OCI-LY1 (cell line): ENCODE results near the gene DYNLRB1.

Experiments used
- EZH2 ChIP-seq: fragments of 200-600 bp; sonication (generic), shearing (Covaris generic); IDR thresholded peaks from 2 replicates; pipeline ENCODE4 v1.8.0; 2017; ENCODE audit warnings: borderline replicate concordance, mixed run types, mild to moderate bottlenecking, antibody characterized with exemption, low read length, moderate library complexity, mixed read lengths
- TF ChIP-seq, protein P1 (sequence below): fragments of 200-600 bp; sonication (generic), shearing (Covaris generic); IDR thresholded peaks from 2 replicates; pipeline ENCODE4 v1.5.1; 2017; ENCODE audit warnings: mild to moderate bottlenecking, antibody characterized with exemption, low read length, moderate library complexity, mixed read lengths

- TF ChIP-seq, protein P1, sequence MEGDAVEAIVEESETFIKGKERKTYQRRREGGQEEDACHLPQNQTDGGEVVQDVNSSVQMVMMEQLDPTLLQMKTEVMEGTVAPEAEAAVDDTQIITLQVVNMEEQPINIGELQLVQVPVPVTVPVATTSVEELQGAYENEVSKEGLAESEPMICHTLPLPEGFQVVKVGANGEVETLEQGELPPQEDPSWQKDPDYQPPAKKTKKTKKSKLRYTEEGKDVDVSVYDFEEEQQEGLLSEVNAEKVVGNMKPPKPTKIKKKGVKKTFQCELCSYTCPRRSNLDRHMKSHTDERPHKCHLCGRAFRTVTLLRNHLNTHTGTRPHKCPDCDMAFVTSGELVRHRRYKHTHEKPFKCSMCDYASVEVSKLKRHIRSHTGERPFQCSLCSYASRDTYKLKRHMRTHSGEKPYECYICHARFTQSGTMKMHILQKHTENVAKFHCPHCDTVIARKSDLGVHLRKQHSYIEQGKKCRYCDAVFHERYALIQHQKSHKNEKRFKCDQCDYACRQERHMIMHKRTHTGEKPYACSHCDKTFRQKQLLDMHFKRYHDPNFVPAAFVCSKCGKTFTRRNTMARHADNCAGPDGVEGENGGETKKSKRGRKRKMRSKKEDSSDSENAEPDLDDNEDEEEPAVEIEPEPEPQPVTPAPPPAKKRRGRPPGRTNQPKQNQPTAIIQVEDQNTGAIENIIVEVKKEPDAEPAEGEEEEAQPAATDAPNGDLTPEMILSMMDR: no peak
- TF ChIP-seq EZH2: no peak
Measured at GRCh38 chr20:34512955-34513419, 3.2 kb upstream of the DYNLRB1 start.
